ENCODE results near the gene CEP41.

GRCh38 chr7:130458257-130458656, 17.4 kb upstream of the CEP41 start:
- TF ChIP-seq, protein P1, sequence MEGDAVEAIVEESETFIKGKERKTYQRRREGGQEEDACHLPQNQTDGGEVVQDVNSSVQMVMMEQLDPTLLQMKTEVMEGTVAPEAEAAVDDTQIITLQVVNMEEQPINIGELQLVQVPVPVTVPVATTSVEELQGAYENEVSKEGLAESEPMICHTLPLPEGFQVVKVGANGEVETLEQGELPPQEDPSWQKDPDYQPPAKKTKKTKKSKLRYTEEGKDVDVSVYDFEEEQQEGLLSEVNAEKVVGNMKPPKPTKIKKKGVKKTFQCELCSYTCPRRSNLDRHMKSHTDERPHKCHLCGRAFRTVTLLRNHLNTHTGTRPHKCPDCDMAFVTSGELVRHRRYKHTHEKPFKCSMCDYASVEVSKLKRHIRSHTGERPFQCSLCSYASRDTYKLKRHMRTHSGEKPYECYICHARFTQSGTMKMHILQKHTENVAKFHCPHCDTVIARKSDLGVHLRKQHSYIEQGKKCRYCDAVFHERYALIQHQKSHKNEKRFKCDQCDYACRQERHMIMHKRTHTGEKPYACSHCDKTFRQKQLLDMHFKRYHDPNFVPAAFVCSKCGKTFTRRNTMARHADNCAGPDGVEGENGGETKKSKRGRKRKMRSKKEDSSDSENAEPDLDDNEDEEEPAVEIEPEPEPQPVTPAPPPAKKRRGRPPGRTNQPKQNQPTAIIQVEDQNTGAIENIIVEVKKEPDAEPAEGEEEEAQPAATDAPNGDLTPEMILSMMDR (conservative IDR thresholded peaks at IDR 0.05; ENCODE audit: low read length) = no peak
- TF ChIP-seq EZH2phosphoT487 (IDR thresholded peaks at IDR 0.05; ENCODE audit: borderline replicate concordance, low read depth, low read length) = no peak
